MCF 10A (cell line): Measurements from ENCODE around the gene SMIM36. TPM values are rescaled to one million over a fixed set of nuclear protein-coding genes. Genes with fewer than 3 reads are reported as not detected.

Experiments used
- BruUV-seq: library from RNA; stranded (reverse); fragments of 400-500 nt; replicated peaks from 2 replicates; lab custom pipeline; 2021; lab: Mats Ljungman, UMichigan
- CTCF ChIA-PET: fragments of 300-600 bp; sonication (Branson Sonifier 250); formaldehyde crosslinking; extraction: SDS; loops from one replicate; lab custom pipeline; 2021; ENCODE audit warnings: antibody characterized with exemption, inconsistent platforms; lab: Yijun Ruan, JAX
- POLR2A ChIA-PET: fragments of 300-600, 350-650 bp; sonication (Branson Sonifier 250); formaldehyde crosslinking; extraction: SDS; loops from one replicate; lab custom pipeline; 2020; ENCODE audit warnings: antibody characterized with exemption, inconsistent platforms; lab: Yijun Ruan, JAX
- DNase-seq: peaks from one replicate; pipeline ENCODE4 v3.0.0-alpha.2; 2018; ENCODE audit not compliant: unreplicated experiment
- H3K27ac Mint-ChIP-seq: one replicate; pipeline ENCODE4 v1.8.0; 2022; ENCODE audit warnings: mild to moderate bottlenecking, low read depth, mixed read lengths; ENCODE audit not compliant: unreplicated experiment
- H3K27me3 Mint-ChIP-seq: one replicate; pipeline ENCODE4 v1.8.0; 2022; ENCODE audit warnings: mixed read lengths; ENCODE audit not compliant: insufficient read depth, unreplicated experiment
- H3K36me3 Mint-ChIP-seq: one replicate; pipeline ENCODE4 v1.8.0; 2022; ENCODE audit warnings: mild to moderate bottlenecking, moderate library complexity, mixed read lengths; ENCODE audit not compliant: insufficient read depth, unreplicated experiment
- H3K4me1 Mint-ChIP-seq: one replicate; pipeline ENCODE4 v1.8.0; 2022; ENCODE audit warnings: mixed read lengths; ENCODE audit not compliant: insufficient read depth, unreplicated experiment
- H3K4me3 Mint-ChIP-seq: one replicate; pipeline ENCODE4 v1.8.0; 2022; ENCODE audit warnings: mild to moderate bottlenecking, moderate library complexity, mixed read lengths; ENCODE audit not compliant: unreplicated experiment
- H3K9me3 Mint-ChIP-seq: one replicate; pipeline ENCODE4 v1.8.0; 2022; ENCODE audit warnings: mixed read lengths; ENCODE audit not compliant: unreplicated experiment
- CTCF ChIP-seq: fragments of 200-600 bp; IDR thresholded peaks from one replicate; pipeline ENCODE4 v1.8.0; 2022; ENCODE audit warnings: antibody characterized with exemption, mild to moderate bottlenecking; ENCODE audit not compliant: unreplicated experiment
- intact Hi-C: fragments of 100-400 bp; cut with micrococcal nuclease; formaldehyde crosslinking; loops from 2 replicates; pipeline ENCODE4 v1.14.1; 2022
- total RNA-seq: library from RNA; stranded (reverse); gene quantifications from 2 replicates; pipeline ENCODE4 v1.2.3, GENCODE V29; 2022

The SMIM36 gene
- total RNA-seq, 1 experiment from 2014 or later, result not detected

- Mint-ChIP-seq H3K4me1 (peaks cover 44% of the 10 kb centered on the region), H3K9me3 (no peaks in the 10 kb centered on the region), H3K36me3 (no peaks in the 10 kb centered on the region), H3K27me3 (no peaks in the 10 kb centered on the region), H3K4me3 (no peak overlapping the region), H3K27ac (peak overlapping the region; percentile 96)
- no peak for DNase-seq
- no TSS peak for BruUV-seq
- TF ChIP-seq CTCF, result no peak
- ChIA-PET POLR2A (interaction anchor here (1.4 kb wide), 1 partner anchor 18 kb away, joined by 4 read pairs; no protein-coding TSS in a partner anchor), CTCF (interaction anchor here (0.7 to 2.4 kb wide), 2 partner anchors 77 to 464 kb away, joined by 3 to 10 read pairs; no protein-coding TSS in a partner anchor)
- intact Hi-C loops, result loop anchor here (5.0 kb wide), 1 partner anchor 78 kb away; the partner anchor contains the start of gene SMIM36
These were observed 76.5 kb downstream of the SMIM36 start for GRCh38 chr17:55434721-55435120.

DNA sequence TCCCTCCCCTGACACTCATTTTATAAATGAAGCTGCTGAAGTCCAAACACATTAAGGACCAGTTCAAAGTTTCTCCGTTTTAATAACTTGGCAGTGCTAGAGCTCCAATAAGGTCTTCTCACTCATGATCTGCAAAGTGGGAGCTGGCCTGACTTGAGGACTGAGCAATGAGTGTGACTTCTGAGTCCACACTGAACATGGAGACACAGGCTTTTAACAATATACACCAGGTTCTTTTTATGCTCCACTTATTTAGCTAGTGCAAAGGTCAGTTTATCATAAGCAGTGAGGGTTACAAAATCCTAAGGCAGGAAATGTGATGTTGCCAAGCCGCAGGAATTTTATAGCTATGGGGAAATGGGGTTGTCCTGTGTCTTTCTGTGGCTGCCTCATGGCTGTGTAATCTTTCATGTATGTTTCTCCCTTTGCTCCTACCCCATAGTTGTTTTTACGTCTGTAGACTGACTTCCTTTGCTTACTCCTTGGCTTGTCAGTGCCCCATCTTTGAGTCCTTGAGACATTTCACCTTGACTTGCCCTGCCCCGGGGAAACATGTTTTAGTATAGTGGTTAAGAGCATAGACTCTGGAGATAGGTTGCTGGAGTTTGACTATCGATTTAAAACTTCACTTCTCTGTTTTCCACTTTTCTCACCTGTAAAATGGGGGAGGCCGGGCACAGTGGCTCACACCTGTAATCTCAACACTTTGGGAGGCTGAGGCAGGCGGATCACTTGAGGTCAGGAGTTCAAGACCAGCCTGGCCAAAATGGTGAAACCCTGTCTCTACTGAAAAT is 77.4 kb downstream of the SMIM36 start:
- H3K36me3 Mint-ChIP-seq, result no peaks in the 10 kb centered on the region
- TF ChIP-seq CTCF, result no peak
- no TSS peak for BruUV-seq
- H3K4me1 Mint-ChIP-seq, result peaks cover 44% of the 10 kb centered on the region
- no peaks in the 10 kb centered on the region for H3K27me3 Mint-ChIP-seq
- H3K4me3 Mint-ChIP-seq, result peak overlapping the region; percentile 30
- intact Hi-C loops, result loop anchor here (5.0 kb wide), 1 partner anchor 78 kb away; the partner anchor contains the start of gene SMIM36
- ChIA-PET POLR2A (interaction anchor here (0.6 to 2.6 kb wide), 21 partner anchors 8 to 1352 kb away, joined by 3 to 41 read pairs (median 3); partner anchors contain the start of genes COX11, MMD and STXBP4), CTCF (interaction anchor here (0.6 to 2.4 kb wide), 14 partner anchors 9 to 505 kb away, joined by 3 to 10 read pairs (median 4); no protein-coding TSS in a partner anchor)
- DNase-seq, result peak; percentile 95
- peak overlapping the region; percentile 96 for H3K27ac Mint-ChIP-seq
- H3K9me3 Mint-ChIP-seq, result no peaks in the 10 kb centered on the region

- peak overlapping the region; percentile 96 for H3K27ac Mint-ChIP-seq
- no TSS peak for BruUV-seq
- DNase-seq, result peak; percentile 87
- POLR2A ChIA-PET, result interaction anchor here (0.6 to 2.6 kb wide), 22 partner anchors 8 to 1352 kb away, joined by 3 to 41 read pairs (median 3); partner anchors contain the start of genes COX11, MMD and STXBP4
- H3K27me3 Mint-ChIP-seq, result no peaks in the 10 kb centered on the region
- H3K4me3 Mint-ChIP-seq, result peak overlapping the region; percentile 30
- CTCF ChIA-PET, result interaction anchor here (0.6 to 2.4 kb wide), 14 partner anchors 10 to 504 kb away, joined by 3 to 10 read pairs (median 4); no protein-coding TSS in a partner anchor
- intact Hi-C loops, result loop anchor here (5.0 kb wide), 1 partner anchor 79 kb away; the partner anchor contains the start of gene SMIM36
- no peak for TF ChIP-seq CTCF
- peaks cover 44% of the 10 kb centered on the region for H3K4me1 Mint-ChIP-seq
- no peaks in the 10 kb centered on the region for H3K36me3 Mint-ChIP-seq
- no peaks in the 10 kb centered on the region for H3K9me3 Mint-ChIP-seq
These were observed 78.1 kb downstream of the SMIM36 start for GRCh38 chr17:55433029-55433628.
